Smooth muscle cell (in vitro differentiated cells): ENCODE measurements around the gene HOXA1. TPM values are rescaled to one million over a fixed set of nuclear protein-coding genes. Genes with fewer than 3 reads are reported as not detected.

Experiments
- DNase-seq: peaks from one replicate; lab custom pipeline; 2025; ENCODE audit not compliant: unreplicated experiment; lab: John Stamatoyannopoulos, UW
- H2AFZ ChIP-seq: fragments of 200-600 bp; sonication (generic); 2 replicates; pipeline ENCODE4 v1.6.0; 2016; ENCODE audit warnings: antibody characterized with exemption, low read depth, mild to moderate bottlenecking
- H3F3A ChIP-seq: fragments of 200-600 bp; sonication (generic); 2 replicates; pipeline ENCODE4 v1.6.0; 2017; ENCODE audit warnings: antibody characterized with exemption, low read depth
- H3K27ac ChIP-seq: fragments of 200-600 bp; sonication (generic); 2 replicates; pipeline ENCODE4 v1.5.1; 2016; ENCODE audit warnings: low read depth, mild to moderate bottlenecking
- H3K27me3 ChIP-seq: fragments of 200-600 bp; sonication (generic); 2 replicates; pipeline ENCODE4 v1.6.1; 2016; ENCODE audit warnings: low read depth, mild to moderate bottlenecking
- H3K36me3 ChIP-seq: fragments of 200-600 bp; sonication (generic); 2 replicates; pipeline ENCODE4 v1.5.1; 2016; ENCODE audit warnings: low read depth
- H3K4me1 ChIP-seq: fragments of 200-600 bp; sonication (generic); 2 replicates; pipeline ENCODE4 v1.5.1; 2016; ENCODE audit warnings: low read depth
- H3K4me2 ChIP-seq: fragments of 200-600 bp; sonication (generic); 2 replicates; pipeline ENCODE4 v1.6.0; 2016; ENCODE audit warnings: mild to moderate bottlenecking
- H3K4me3 ChIP-seq: fragments of 200-600 bp; sonication (generic); 2 replicates; pipeline ENCODE4 v1.5.1; 2016; ENCODE audit warnings: mild to moderate bottlenecking
- H3K79me2 ChIP-seq: fragments of 200-600 bp; sonication (generic); 2 replicates; pipeline ENCODE4 v1.6.0; 2016; ENCODE audit warnings: low read depth, mild to moderate bottlenecking
- H3K9ac ChIP-seq: fragments of 200-600 bp; sonication (generic); 2 replicates; pipeline ENCODE4 v1.6.0; 2016; ENCODE audit warnings: low read depth
- H3K9me3 ChIP-seq: fragments of 200-600 bp; sonication (generic); replicated peaks from 2 replicates; pipeline ENCODE4 v1.5.1; 2016; ENCODE audit warnings: low read depth
- H4K20me1 ChIP-seq: fragments of 200-600 bp; sonication (generic); 2 replicates; pipeline ENCODE4 v1.6.0; 2016; ENCODE audit warnings: low read depth
- WGBS: methylation state at CpG from one replicate; pipeline ENCODE4 v1.1.7; 2016; ENCODE audit warnings: low lambda C conversion rate; 5-methylcytosine and 5-hydroxymethylcytosine counted together
- polyA plus RNA-seq: library from polyadenylated mRNA; unstranded; fragments of >200 nt; fragmentation: Nextera tagmentation; extraction: Ambion mirVana; gene quantifications from 2 replicates; pipeline ENCODE4 v1.2.1, GENCODE V29; 2016
- total RNA-seq: library from RNA; depleted of rRNA; stranded (reverse); fragments of >200 nt; gene quantifications from 2 replicates; pipeline ENCODE4 v1.2.3, GENCODE V29; 2014
- TF ChIP-seq, protein P1 (sequence below): fragments of 200-600 bp; sonication (generic); IDR thresholded peaks from 2 replicates; pipeline ENCODE4 v1.5.1; 2017; ENCODE audit warnings: borderline replicate concordance, mild to moderate bottlenecking, antibody characterized with exemption; ENCODE audit not compliant: insufficient read depth, poor library complexity, severe bottlenecking

The HOXA1 gene
- total and polyA plus RNA-seq, 2 experiments from 2014 or later = 0.40 TPM; not detected in 1

DNA sequence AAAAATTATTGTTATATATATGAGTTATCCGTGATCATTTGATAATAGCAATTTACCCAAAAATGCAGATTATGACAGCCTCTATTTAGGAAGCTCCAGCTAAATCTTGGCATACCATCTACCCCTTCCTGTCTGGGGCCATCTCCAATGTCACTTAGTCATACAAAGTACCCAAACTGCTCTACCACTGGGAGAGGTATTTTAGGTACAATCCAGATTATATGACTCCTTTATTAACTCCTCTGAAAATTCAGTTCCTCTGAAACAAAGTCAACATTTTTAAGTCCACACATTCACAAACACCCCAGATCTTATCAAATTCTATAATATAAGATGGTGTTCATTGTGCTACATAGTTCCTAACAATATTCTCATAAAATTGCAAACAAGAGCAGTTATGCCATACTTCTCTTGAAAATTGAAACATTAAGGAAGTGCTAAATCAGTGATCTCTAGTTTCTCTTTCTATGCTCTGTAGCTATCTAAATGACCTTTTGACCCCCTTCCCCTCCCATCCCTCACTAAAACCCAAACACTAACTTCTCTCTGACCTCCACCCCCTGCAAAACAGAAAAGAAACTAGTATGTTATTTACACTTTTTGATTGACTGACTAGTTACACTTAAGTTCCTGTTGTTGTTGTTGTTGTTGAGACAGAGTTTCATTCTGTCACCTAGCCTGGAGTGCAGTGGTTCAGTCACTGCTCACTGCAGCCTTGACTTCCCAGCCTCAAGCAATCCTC lies 16.4 kb downstream of the HOXA1 start:
- H3K4me1 ChIP-seq = no peaks in the 10 kb centered on the region
- H3K4me3 ChIP-seq = no peak overlapping the region
- WGBS = 94% methylated on average over 1 of the region's 1 CpG
- peaks cover 7% of the 10 kb centered on the region for H3K27me3 ChIP-seq
- no peak overlapping the region for H3K9ac ChIP-seq
- no peaks in the 10 kb centered on the region for H3K9me3 ChIP-seq
- TF ChIP-seq, protein P1, sequence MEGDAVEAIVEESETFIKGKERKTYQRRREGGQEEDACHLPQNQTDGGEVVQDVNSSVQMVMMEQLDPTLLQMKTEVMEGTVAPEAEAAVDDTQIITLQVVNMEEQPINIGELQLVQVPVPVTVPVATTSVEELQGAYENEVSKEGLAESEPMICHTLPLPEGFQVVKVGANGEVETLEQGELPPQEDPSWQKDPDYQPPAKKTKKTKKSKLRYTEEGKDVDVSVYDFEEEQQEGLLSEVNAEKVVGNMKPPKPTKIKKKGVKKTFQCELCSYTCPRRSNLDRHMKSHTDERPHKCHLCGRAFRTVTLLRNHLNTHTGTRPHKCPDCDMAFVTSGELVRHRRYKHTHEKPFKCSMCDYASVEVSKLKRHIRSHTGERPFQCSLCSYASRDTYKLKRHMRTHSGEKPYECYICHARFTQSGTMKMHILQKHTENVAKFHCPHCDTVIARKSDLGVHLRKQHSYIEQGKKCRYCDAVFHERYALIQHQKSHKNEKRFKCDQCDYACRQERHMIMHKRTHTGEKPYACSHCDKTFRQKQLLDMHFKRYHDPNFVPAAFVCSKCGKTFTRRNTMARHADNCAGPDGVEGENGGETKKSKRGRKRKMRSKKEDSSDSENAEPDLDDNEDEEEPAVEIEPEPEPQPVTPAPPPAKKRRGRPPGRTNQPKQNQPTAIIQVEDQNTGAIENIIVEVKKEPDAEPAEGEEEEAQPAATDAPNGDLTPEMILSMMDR = no peak
- H3K27ac ChIP-seq = no peak overlapping the region
- DNase-seq = no peak
- no peak overlapping the region for H2AFZ ChIP-seq
- no peaks in the 10 kb centered on the region for H3K36me3 ChIP-seq
- H3K79me2 ChIP-seq = no peaks in the 10 kb centered on the region
- no peaks in the 10 kb centered on the region for H3F3A ChIP-seq
- no peaks in the 10 kb centered on the region for H4K20me1 ChIP-seq
- no peak overlapping the region for H3K4me2 ChIP-seq

DNA sequence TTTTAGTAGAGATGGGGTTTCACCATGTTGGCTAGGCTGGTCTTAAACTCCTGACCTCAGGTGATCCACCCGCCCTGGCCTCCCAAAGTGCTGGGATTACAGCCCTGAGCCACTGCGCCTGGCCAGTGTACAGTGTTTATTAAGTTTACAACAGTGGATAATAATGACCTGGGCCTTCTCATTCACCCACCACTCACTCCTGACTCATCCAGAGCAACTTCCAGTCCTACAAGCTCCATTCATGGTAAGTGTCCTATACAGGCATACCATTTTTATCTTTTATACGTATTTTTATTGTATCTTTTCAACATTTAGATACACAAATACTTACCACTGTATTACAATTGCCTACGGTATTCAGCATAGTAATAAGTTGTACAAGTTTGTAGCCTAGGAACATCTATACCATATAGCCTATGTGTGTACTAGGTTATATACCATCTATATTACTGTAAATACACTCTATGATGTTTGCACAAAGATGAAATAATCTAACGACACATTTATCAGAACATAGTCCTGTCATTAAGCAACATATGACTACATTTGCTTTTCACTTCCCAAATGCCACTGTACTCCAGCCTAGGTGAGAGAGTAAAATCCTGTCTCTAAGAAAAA lies 17.1 kb downstream of the HOXA1 start:
- 92% methylated on average over 5 of the region's 5 CpGs for WGBS
- H3K79me2 ChIP-seq = no peaks in the 10 kb centered on the region
- no peak overlapping the region for H2AFZ ChIP-seq
- H4K20me1 ChIP-seq = no peaks in the 10 kb centered on the region
- no peaks in the 10 kb centered on the region for H3K4me1 ChIP-seq
- DNase-seq = no peak
- H3K27ac ChIP-seq = no peak overlapping the region
- H3F3A ChIP-seq = no peaks in the 10 kb centered on the region
- no peaks in the 10 kb centered on the region for H3K9me3 ChIP-seq
- H3K36me3 ChIP-seq = no peaks in the 10 kb centered on the region
- H3K27me3 ChIP-seq = peaks cover 7% of the 10 kb centered on the region
- H3K4me2 ChIP-seq = no peak overlapping the region
- no peak overlapping the region for H3K4me3 ChIP-seq
- TF ChIP-seq, protein P1 = no peak
- no peak overlapping the region for H3K9ac ChIP-seq

DNA sequence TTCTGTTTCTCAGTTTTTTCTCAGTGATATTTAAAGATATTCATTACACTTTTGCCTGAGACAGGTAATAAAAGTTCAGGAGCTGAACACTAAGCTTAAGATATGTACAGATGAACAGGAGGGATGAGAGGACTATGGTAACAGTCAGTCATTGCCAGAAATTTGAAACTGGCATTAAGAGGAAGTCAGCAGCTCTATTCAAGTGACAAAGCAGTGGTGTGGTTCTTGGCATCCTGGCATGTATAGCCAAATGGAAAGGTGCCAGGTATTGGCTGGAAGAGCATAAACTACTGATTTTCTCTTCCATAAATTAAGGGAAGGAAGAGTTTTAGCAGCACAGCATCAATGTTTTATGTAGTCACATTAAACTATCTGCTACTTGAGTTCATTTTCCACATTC lies 22.7 kb downstream of the HOXA1 start:
- TF ChIP-seq, protein P1 = no peak
- Histone ChIP-seq H3F3A (no peaks in the 10 kb centered on the region), H4K20me1 (no peaks in the 10 kb centered on the region), H3K79me2 (no peaks in the 10 kb centered on the region), H3K27ac (no peak overlapping the region), H3K27me3 (no peaks in the 10 kb centered on the region), H3K36me3 (no peaks in the 10 kb centered on the region), H2AFZ (no peak overlapping the region), H3K4me3 (no peak overlapping the region), H3K9me3 (no peaks in the 10 kb centered on the region), H3K9ac (no peak overlapping the region), H3K4me1 (no peaks in the 10 kb centered on the region), H3K4me2 (no peak overlapping the region)
- DNase-seq = no peak
